GM12874 (cell line): Measurements from ENCODE around the gene TJP1.

Source experiments
- TF ChIP-seq, protein P1 (sequence below): IDR thresholded peaks from 2 replicates; pipeline ENCODE4 v1.5.1; 2011; ENCODE audit warnings: low read depth, mild to moderate bottlenecking, control low read depth, low read length, moderate library complexity; ENCODE audit not compliant: insufficient read depth

The TJP1 gene

GRCh38 chr15:29728418-29728817 is 93.8 kb downstream of the TJP1 start:
- TF ChIP-seq, protein P1, sequence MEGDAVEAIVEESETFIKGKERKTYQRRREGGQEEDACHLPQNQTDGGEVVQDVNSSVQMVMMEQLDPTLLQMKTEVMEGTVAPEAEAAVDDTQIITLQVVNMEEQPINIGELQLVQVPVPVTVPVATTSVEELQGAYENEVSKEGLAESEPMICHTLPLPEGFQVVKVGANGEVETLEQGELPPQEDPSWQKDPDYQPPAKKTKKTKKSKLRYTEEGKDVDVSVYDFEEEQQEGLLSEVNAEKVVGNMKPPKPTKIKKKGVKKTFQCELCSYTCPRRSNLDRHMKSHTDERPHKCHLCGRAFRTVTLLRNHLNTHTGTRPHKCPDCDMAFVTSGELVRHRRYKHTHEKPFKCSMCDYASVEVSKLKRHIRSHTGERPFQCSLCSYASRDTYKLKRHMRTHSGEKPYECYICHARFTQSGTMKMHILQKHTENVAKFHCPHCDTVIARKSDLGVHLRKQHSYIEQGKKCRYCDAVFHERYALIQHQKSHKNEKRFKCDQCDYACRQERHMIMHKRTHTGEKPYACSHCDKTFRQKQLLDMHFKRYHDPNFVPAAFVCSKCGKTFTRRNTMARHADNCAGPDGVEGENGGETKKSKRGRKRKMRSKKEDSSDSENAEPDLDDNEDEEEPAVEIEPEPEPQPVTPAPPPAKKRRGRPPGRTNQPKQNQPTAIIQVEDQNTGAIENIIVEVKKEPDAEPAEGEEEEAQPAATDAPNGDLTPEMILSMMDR: no peak

GRCh38 chr15:29727871-29728270 is 94.4 kb downstream of the TJP1 start:
- TF ChIP-seq, protein P1: no peak

- TF ChIP-seq, protein P1: no peak
Observed at GRCh38 chr15:29726553-29726952, 95.7 kb downstream of the TJP1 start.

- TF ChIP-seq, protein P1: no peak
Observed at GRCh38 chr15:29724026-29724425, 98.2 kb downstream of the TJP1 start.

DNA sequence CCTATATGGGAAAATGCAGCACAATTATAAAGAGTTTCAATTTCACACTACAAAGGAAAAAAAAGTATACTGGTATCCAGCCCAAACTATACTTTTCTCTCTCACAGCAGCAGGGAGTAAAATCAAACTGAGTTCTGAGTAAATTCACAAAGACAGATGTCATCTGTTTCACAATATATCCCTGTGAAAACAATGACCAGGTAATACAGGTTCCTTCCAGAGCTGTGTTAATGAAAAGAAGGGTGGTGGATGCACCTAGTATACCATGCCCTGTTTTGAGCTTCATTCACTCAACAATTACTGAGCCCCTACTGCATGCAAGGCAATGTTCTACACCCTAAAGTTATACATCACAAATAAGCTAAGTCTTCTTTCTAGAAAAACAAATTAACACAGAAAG is 108.5 kb downstream of the TJP1 start:
- TF ChIP-seq, protein P1: no peak

GRCh38 chr15:29712149-29712885 is 110.0 kb downstream of the TJP1 start:
- TF ChIP-seq, protein P1: no peak

DNA sequence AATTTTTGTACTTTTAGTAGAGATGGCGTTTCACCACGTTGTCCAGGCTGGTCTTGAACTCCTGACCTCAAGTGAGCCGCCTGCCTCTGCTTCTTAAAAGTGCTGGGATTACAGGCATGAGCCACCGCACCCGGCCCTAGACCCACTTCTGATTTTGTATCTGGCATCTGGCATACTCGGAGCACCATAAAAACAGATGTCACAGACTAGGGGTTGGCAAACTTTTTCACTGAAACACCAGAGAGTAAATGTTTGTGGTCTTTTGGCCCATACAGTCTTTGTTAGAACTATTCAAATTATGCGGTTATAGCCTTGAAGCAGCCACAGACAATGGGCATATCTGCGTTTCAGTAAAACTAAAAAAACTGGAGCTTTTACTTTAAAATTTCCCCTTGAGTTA is 110.7 kb downstream of the TJP1 start:
- TF ChIP-seq, protein P1: no peak
